ENCODE data around the gene NFIC. TPM values are rescaled to one million over a fixed set of nuclear protein-coding genes. Genes with fewer than 3 reads are reported as not detected.

Gene NFIC
- total RNA-seq, 1 experiment from 2014 or later, result 8.0 TPM

DNA sequence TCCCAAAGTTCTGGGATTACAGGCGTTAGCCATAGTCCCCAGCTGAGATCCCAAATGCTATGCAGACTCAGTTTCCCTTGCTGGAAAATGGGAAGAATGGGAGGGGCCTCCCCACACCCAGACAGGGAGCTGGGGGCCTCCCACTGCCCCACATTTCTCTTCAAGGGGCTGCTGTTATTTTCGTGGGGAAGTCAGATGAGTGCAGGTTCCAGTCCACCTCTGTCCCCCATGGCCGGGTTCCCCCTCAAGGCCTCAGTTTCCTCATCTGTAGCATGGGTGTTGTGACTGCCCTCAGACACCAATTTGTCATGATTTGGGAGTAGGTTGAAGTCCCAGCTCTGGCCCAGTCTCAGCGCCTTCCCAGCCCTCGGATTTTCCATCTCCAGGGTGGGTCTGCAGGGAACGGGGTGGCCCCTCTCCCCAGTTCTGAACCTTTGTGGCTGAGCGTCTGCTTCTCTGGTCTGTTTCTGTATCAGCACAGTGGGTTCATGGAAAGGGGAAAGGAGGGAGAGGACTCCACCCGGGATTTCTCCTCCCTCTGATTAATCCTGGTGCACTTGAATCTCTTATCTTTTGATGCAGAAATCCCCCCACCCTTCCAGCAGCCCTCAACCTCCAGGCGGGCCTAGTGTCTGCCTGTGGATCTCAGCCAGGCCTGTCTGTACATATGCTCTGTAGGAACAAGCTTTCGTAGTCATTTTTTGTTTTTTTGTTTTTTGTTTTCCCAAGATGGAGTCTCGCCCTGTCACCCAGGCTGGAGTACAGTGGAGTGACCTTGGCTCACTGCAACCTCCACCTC, 12.2 kb downstream of the NFIC start:
- Histone ChIP-seq H3K9ac (ENCODE audit: extremely low read depth, insufficient read length, low read length) (no peak overlapping the region), H3K23ac (ENCODE audit: insufficient read length, low read depth, low read length) (no peak overlapping the region), H4K8ac (replicated peaks; ENCODE audit: insufficient read length, low read depth, low read length) (no peak overlapping the region), H4K20me1 (ENCODE audit: control insufficient read depth, insufficient read depth, insufficient read length) (peaks cover 3% of the 10 kb centered on the region), H3K9me3 (ENCODE audit: control insufficient read depth, low read depth, low read length) (no peaks in the 10 kb centered on the region), H3K56ac (ENCODE audit: insufficient read length, low read depth, low read length) (no peak overlapping the region), H2AFZ (ENCODE audit: low read length) (no peak overlapping the region), H2BK5ac (ENCODE audit: insufficient read length, low read length) (no peak overlapping the region), H3K4me1 (ENCODE audit: insufficient read depth, low read length) (no peaks in the 10 kb centered on the region), H2BK120ac (ENCODE audit: low read depth, low read length, poor library complexity, severe bottlenecking) (no peak overlapping the region), H3T11ph (ENCODE audit: low read length) (no peak overlapping the region), H2BK12ac (ENCODE audit: insufficient read length, low read depth, low read length) (no peak overlapping the region), H3K79me2 (ENCODE audit: insufficient read depth, low read length) (no peaks in the 10 kb centered on the region), H2AK5ac (ENCODE audit: insufficient read length, low read length) (no peak overlapping the region), H3K4me2 (ENCODE audit: insufficient read depth, insufficient read length, low read length) (no peak overlapping the region), H3K79me1 (ENCODE audit: insufficient read depth, low read depth, low read length, poor library complexity, severe bottlenecking) (no peaks in the 10 kb centered on the region), H4K91ac (ENCODE audit: insufficient read length, low read depth, low read length) (no peak overlapping the region), H3K14ac (ENCODE audit: insufficient read depth, low read length) (no peak overlapping the region; the same call in 1 of the 2 replicates), H4K5ac (ENCODE audit: insufficient read length, low read depth, low read length) (no peak overlapping the region), H2BK15ac (ENCODE audit: low read depth, low read length) (no peak overlapping the region), H3K27ac (ENCODE audit: insufficient read length, low read depth, low read length) (no peak overlapping the region), H3K4ac (ENCODE audit: low read depth, low read length) (no peak overlapping the region), H3K23me2 (ENCODE audit: insufficient read length, low read depth, low read length, poor library complexity, severe bottlenecking) (no peaks in the 10 kb centered on the region), H3K18ac (ENCODE audit: insufficient read length, low read depth, low read length) (no peak overlapping the region), H3K27me3 (ENCODE audit: insufficient read depth, low read length) (no peaks in the 10 kb centered on the region; the same call in 1 of the 2 replicates), H2BK20ac (ENCODE audit: low read depth, low read length, poor library complexity, severe bottlenecking) (no peak overlapping the region)
- H3K27ac Mint-ChIP-seq, result peak overlapping the region in 1 of 3 experiments; percentile 94; a peak in 1 of 7 replicates
- H3K36me3 Mint-ChIP-seq (ENCODE audit: insufficient read depth in 1 of 3, low read depth in 3 of 3), result no peaks in the 10 kb centered on the region
- H3K4me3 Mint-ChIP-seq, result no peak overlapping the region; a peak in 1 of 5 replicates
- peaks cover 0 to 19% of the 10 kb centered on the region in 2 experiments; a peak in 2 of 4 replicates for H3K4me1 Mint-ChIP-seq
- TF ChIP-seq, protein P1, sequence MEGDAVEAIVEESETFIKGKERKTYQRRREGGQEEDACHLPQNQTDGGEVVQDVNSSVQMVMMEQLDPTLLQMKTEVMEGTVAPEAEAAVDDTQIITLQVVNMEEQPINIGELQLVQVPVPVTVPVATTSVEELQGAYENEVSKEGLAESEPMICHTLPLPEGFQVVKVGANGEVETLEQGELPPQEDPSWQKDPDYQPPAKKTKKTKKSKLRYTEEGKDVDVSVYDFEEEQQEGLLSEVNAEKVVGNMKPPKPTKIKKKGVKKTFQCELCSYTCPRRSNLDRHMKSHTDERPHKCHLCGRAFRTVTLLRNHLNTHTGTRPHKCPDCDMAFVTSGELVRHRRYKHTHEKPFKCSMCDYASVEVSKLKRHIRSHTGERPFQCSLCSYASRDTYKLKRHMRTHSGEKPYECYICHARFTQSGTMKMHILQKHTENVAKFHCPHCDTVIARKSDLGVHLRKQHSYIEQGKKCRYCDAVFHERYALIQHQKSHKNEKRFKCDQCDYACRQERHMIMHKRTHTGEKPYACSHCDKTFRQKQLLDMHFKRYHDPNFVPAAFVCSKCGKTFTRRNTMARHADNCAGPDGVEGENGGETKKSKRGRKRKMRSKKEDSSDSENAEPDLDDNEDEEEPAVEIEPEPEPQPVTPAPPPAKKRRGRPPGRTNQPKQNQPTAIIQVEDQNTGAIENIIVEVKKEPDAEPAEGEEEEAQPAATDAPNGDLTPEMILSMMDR (conservative IDR thresholded peaks at IDR 0.05), result no peak
- no peaks in the 10 kb centered on the region; a peak in 2 of 5 replicates for H3K9me3 Mint-ChIP-seq
- no CpG with 5 or more reads among the region's 11 CpGs for WGBS (ENCODE audit: extremely low coverage, insufficient read length, low lambda C conversion rate)
- no peak for DNase-seq
- peaks cover 62% of the 10 kb centered on the region for H3K27me3 Mint-ChIP-seq (ENCODE audit: low read depth)
